Activated naive CD8-positive, alpha-beta T cell treated with anti-CD3 and anti-CD28 coated beads for 36 hours (primary cell): ENCODE data around the gene ARHGAP15. TPM values are rescaled to one million over a fixed set of nuclear protein-coding genes. Genes with fewer than 3 reads are reported as not detected.

ENCODE experiments used
- DNase-seq: peaks from one replicate; pipeline ENCODE4 v3.0.0; 2021
- H3K27ac Mint-ChIP-seq: one replicate; pipeline ENCODE4 v1.8.0; 2022; ENCODE audit warnings: mild to moderate bottlenecking, moderate library complexity, mixed read lengths
- H3K27me3 Mint-ChIP-seq: one replicate; pipeline ENCODE4 v1.8.0; 2022; ENCODE audit warnings: mild to moderate bottlenecking, mixed read lengths
- H3K36me3 Mint-ChIP-seq: one replicate; pipeline ENCODE4 v1.8.0; 2021; ENCODE audit warnings: mild to moderate bottlenecking, mixed read lengths
- H3K4me1 Mint-ChIP-seq: one replicate; pipeline ENCODE4 v1.8.0; 2021; ENCODE audit warnings: mixed read lengths
- H3K4me3 Mint-ChIP-seq: one replicate; pipeline ENCODE4 v1.8.0; 2022; ENCODE audit warnings: mild to moderate bottlenecking, moderate library complexity, mixed read lengths
- H3K9me3 Mint-ChIP-seq: one replicate; pipeline ENCODE4 v1.8.0; 2022; ENCODE audit warnings: mixed read lengths
- total RNA-seq, 2 experiments: library from RNA; stranded (reverse); gene quantifications; one replicate each; pipeline ENCODE4 v1.2.3, GENCODE V29; 2021

Gene ARHGAP15
- total RNA-seq, 2 experiments from 2014 or later: 45.2 to 47.0 TPM

- H3K27ac Mint-ChIP-seq: no peak overlapping the region
- H3K36me3 Mint-ChIP-seq: peaks cover 26% of the 10 kb centered on the region
- DNase-seq: no peak
- H3K4me1 Mint-ChIP-seq: peaks cover 34% of the 10 kb centered on the region
- no peaks in the 10 kb centered on the region for H3K9me3 Mint-ChIP-seq
- H3K4me3 Mint-ChIP-seq: no peak overlapping the region
- H3K27me3 Mint-ChIP-seq: no peaks in the 10 kb centered on the region
Measured at GRCh38 chr2:143280097-143280757, 151.0 kb downstream of the ARHGAP15 start.

DNA sequence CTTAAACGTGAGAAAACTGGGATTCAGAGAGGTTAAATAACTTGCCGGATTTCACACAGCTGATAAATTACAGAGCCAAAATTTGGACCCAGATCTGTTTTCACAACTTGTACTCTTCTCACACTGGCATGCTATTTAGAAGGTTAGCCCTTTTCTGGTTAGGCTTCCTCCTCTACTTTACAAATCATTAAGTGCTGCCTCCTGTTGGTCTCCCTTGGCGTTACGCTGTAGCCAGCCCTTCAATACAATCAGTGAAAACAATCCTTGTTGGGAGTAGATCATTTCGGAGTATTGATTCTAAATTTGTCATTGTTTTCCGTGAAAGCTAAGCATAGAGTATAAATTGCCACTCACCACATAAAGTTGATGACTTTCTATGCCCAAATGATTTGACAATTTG, 153.5 kb downstream of the ARHGAP15 start:
- H3K9me3 Mint-ChIP-seq: no peaks in the 10 kb centered on the region

GRCh38 chr2:143284087-143284675, 155.0 kb downstream of the ARHGAP15 start:
- Mint-ChIP-seq H3K4me1 (peaks cover 19% of the 10 kb centered on the region), H3K36me3 (peaks cover 11% of the 10 kb centered on the region), H3K27ac (peak overlapping the region; percentile 25), H3K4me3 (no peak overlapping the region), H3K9me3 (no peaks in the 10 kb centered on the region), H3K27me3 (no peaks in the 10 kb centered on the region)
- DNase-seq: no peak

More for the DNA sequence above, 153.5 kb downstream of the ARHGAP15 start:
- DNase-seq: no peak
- Mint-ChIP-seq H3K27me3 (no peaks in the 10 kb centered on the region), H3K27ac (no peak overlapping the region), H3K36me3 (peaks cover 13% of the 10 kb centered on the region), H3K4me1 (peaks cover 22% of the 10 kb centered on the region), H3K4me3 (no peak overlapping the region)

DNA sequence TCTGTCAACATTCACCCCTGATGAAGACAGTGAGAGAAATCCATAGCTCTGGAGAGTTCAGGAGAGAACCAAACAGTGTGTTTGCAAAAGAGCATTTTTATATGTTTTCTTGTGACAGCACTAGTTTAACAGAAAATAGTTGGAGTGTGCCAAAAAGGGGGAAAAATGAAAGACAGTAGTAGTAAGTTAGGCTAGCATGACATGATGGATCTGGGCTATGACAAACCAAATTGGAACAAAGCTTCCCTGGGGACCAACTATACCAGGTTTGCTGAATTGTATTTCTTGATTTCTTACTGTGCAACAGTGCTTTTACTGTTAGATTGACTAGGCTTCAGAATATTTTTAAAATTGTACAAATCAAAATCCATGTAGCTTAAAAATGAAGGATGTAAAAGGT, 159.8 kb downstream of the ARHGAP15 start:
- no peak overlapping the region for H3K27ac Mint-ChIP-seq
- no peaks in the 10 kb centered on the region for H3K27me3 Mint-ChIP-seq
- DNase-seq: no peak
- peaks cover 2% of the 10 kb centered on the region for H3K36me3 Mint-ChIP-seq
- H3K4me1 Mint-ChIP-seq: peaks cover 3% of the 10 kb centered on the region
- H3K9me3 Mint-ChIP-seq: no peaks in the 10 kb centered on the region
- H3K4me3 Mint-ChIP-seq: no peak overlapping the region

DNA sequence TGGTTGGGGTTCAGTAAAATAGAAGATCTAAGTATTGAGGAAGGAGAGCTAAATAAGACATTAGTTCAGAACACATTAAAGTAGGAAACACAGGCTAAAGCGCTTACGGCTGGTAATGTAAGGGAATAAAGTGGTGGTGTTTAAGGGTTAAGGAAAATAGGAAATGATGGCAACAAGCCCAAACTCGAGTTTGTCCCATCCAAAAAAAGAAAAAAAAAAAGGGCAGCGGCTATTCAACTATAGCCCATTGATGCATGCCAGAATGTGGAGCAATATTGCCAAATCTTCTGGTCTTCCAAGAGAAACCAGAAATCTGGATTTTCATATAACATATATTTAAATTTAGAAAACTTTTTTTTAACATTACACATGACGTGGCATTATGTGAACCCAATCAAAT, 161.0 kb downstream of the ARHGAP15 start:
- Mint-ChIP-seq H3K27ac (no peak overlapping the region), H3K36me3 (peaks cover 3% of the 10 kb centered on the region), H3K27me3 (no peaks in the 10 kb centered on the region), H3K4me3 (no peak overlapping the region), H3K9me3 (no peaks in the 10 kb centered on the region), H3K4me1 (peaks cover 3% of the 10 kb centered on the region)
- DNase-seq: no peak

- Mint-ChIP-seq H3K36me3 (peaks cover 5% of the 10 kb centered on the region), H3K9me3 (no peaks in the 10 kb centered on the region), H3K27ac (no peak overlapping the region), H3K27me3 (no peaks in the 10 kb centered on the region), H3K4me3 (no peak overlapping the region), H3K4me1 (peaks cover 6% of the 10 kb centered on the region)
- DNase-seq: no peak
Measured at GRCh38 chr2:143294068-143294467, 164.8 kb downstream of the ARHGAP15 start.

- Mint-ChIP-seq H3K4me1 (peaks cover 6% of the 10 kb centered on the region), H3K27me3 (no peaks in the 10 kb centered on the region), H3K9me3 (no peaks in the 10 kb centered on the region), H3K36me3 (peaks cover 5% of the 10 kb centered on the region), H3K4me3 (no peak overlapping the region), H3K27ac (no peak overlapping the region)
- no peak for DNase-seq
Measured at GRCh38 chr2:143296089-143296488, 166.9 kb downstream of the ARHGAP15 start.

DNA sequence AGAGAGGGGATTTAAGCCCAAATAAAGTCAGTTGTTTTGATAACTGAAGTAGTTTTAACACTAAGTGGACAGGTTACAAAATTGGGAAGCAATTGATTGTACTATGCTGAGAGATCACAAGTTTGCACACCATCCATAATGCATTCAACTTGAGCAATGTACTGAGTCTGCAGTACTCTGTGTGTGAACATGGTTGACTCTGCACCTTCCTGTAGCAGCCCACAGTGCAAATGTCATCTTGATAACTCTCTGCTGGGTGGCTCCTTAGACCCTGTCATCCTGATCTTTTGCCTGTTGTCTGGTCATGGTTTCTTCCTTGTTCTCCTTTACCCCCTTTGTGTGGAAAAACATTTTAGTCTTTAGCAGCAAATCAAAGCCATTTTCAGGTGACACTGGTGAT, 168.0 kb downstream of the ARHGAP15 start:
- Mint-ChIP-seq H3K4me3 (no peak overlapping the region), H3K27ac (no peak overlapping the region), H3K36me3 (peaks cover 5% of the 10 kb centered on the region), H3K4me1 (peaks cover 6% of the 10 kb centered on the region), H3K9me3 (no peaks in the 10 kb centered on the region), H3K27me3 (no peaks in the 10 kb centered on the region)
- no peak for DNase-seq

- no peak for DNase-seq
- Mint-ChIP-seq H3K27ac (no peak overlapping the region), H3K36me3 (peaks cover 18% of the 10 kb centered on the region), H3K27me3 (no peaks in the 10 kb centered on the region), H3K4me1 (peaks cover 8% of the 10 kb centered on the region), H3K9me3 (peaks cover 3% of the 10 kb centered on the region), H3K4me3 (no peak overlapping the region)
Measured at GRCh38 chr2:143300536-143300935, 171.3 kb downstream of the ARHGAP15 start.

DNA sequence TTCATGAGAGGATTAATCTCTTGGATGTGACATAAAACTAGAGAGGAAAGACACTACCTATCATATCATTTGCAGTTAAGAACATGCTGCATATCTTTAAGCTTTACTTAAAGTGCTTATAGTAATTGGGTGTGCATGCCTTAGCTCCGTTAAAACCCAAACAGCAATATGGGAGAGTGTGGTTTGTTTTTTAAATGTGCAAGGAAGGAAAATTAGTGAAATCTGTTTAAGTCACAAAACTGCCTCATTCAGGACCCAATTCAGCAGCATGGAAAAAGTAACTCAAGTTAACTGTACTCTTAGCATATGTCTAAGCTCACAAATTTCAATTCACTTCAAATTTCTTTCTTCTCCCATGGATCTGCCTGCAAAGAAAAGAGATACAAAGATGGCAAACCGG, 182.2 kb downstream of the ARHGAP15 start:
- no peaks in the 10 kb centered on the region for H3K9me3 Mint-ChIP-seq
- H3K27me3 Mint-ChIP-seq: no peaks in the 10 kb centered on the region
- DNase-seq: no peak
- no peak overlapping the region for H3K4me3 Mint-ChIP-seq
- no peaks in the 10 kb centered on the region for H3K36me3 Mint-ChIP-seq
- H3K27ac Mint-ChIP-seq: no peak overlapping the region
- H3K4me1 Mint-ChIP-seq: peaks cover 8% of the 10 kb centered on the region

DNA sequence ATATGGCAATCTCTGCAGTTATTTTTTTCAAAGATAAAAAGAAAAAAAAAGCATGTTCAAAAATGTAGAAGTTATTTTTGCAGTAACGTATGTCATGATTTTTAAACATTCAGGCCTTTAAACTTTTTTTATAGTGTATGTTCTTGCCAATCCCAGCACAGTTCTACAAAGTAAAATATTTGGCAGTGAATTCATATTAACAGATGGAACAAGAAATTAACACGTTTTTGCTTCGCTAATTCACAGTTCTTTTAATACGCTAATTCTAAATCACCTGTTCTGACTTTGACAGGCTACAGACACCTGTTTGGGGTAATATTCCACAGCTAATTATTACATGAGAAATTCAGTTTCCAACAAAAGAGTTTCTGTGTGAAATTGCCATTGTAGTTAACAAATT, 183.2 kb downstream of the ARHGAP15 start:
- H3K4me1 Mint-ChIP-seq: peaks cover 8% of the 10 kb centered on the region
- no peak overlapping the region for H3K4me3 Mint-ChIP-seq
- H3K27me3 Mint-ChIP-seq: no peaks in the 10 kb centered on the region

DNA sequence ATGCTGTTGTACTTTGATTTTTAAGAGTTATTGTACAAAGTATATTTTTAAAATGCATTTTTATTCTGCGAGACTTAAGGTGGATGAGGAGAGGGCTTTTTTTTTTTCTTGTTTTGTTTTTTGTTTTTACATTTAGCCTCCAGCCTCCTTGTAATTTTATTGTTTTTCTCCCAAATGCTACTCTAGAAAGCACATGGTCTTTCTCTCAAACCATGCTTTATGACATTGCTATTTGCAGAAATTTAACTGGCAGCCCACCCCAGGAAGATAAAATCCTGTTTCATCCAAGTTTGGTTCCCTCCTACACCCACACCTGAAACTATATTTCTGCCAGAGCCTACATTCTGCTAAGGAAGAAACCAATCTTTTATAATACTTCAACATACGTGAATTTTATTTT, 184.6 kb downstream of the ARHGAP15 start:
- Mint-ChIP-seq H3K9me3 (no peaks in the 10 kb centered on the region), H3K27me3 (no peaks in the 10 kb centered on the region), H3K4me1 (peaks cover 13% of the 10 kb centered on the region), H3K4me3 (no peak overlapping the region), H3K27ac (no peak overlapping the region), H3K36me3 (peaks cover 10% of the 10 kb centered on the region)
- no peak for DNase-seq

More for the DNA sequence above, 183.2 kb downstream of the ARHGAP15 start:
- DNase-seq: no peak
- peaks cover under 1% of the 10 kb centered on the region for H3K36me3 Mint-ChIP-seq
- H3K27ac Mint-ChIP-seq: no peak overlapping the region
- no peaks in the 10 kb centered on the region for H3K9me3 Mint-ChIP-seq

- Mint-ChIP-seq H3K9me3 (peaks cover 6% of the 10 kb centered on the region), H3K4me1 (peaks cover 30% of the 10 kb centered on the region), H3K4me3 (no peak overlapping the region), H3K27me3 (no peaks in the 10 kb centered on the region), H3K27ac (no peak overlapping the region), H3K36me3 (peaks cover 35% of the 10 kb centered on the region)
- no peak for DNase-seq
Measured at GRCh38 chr2:143321994-143322393, 192.8 kb downstream of the ARHGAP15 start.

DNA sequence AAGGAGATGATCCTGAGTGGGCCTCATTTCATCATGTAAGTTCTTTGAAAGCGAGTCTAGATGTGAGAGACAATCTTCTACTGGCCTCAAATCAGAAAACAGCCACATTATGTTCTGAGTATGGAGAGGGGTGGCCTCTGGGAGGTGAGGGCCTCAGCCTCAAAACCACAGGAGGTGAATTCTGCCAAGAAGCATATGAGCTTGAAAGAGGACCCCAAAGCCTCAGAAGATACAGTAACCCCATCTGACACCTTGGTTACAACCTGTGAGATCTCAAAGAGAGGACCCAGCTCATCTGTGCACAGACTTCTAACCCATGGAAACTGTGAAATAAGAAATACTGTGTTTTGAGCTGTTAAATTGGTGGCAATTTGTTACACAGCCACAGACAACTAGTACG, 200.1 kb downstream of the ARHGAP15 start:
- Mint-ChIP-seq H3K27me3 (no peaks in the 10 kb centered on the region), H3K4me1 (peaks cover 54% of the 10 kb centered on the region), H3K36me3 (peaks cover 16% of the 10 kb centered on the region), H3K9me3 (peaks cover 6% of the 10 kb centered on the region), H3K27ac (no peak overlapping the region), H3K4me3 (no peak overlapping the region)
- DNase-seq: peak; percentile 4

DNA sequence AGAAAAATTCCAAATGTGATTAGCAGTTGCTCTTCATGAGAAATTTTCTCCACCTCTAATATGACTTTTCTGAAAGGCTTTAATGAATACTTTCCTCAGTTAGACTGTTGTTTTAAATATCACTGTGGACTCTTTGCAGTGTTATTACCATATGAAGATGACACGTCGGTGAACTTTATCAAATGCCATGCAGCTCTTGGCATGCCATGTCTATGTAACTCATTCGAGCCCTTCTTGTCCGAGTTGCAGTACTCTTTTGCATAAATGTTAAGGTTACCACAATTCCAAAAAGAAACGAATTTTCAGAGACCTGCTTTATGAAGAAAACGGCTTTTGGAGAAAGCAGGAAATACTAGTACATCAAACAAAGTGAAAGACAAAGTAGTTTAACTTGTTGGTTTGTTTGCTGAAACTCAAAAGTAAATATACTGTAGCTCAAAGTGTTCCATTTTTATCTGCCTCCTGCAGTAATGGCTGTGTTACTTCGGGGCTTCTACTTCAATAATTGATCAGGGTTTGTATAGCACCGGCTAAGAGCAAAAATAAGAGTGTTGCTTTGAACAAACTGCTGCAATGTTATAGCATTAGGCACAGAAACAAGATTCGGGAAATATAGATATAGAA, 204.1 kb downstream of the ARHGAP15 start:
- no peaks in the 10 kb centered on the region for H3K9me3 Mint-ChIP-seq
- H3K4me3 Mint-ChIP-seq: no peak overlapping the region
- peaks cover 38% of the 10 kb centered on the region for H3K4me1 Mint-ChIP-seq
- DNase-seq: no peak
- peaks cover 5% of the 10 kb centered on the region for H3K36me3 Mint-ChIP-seq
- no peak overlapping the region for H3K27ac Mint-ChIP-seq
- H3K27me3 Mint-ChIP-seq: no peaks in the 10 kb centered on the region

DNA sequence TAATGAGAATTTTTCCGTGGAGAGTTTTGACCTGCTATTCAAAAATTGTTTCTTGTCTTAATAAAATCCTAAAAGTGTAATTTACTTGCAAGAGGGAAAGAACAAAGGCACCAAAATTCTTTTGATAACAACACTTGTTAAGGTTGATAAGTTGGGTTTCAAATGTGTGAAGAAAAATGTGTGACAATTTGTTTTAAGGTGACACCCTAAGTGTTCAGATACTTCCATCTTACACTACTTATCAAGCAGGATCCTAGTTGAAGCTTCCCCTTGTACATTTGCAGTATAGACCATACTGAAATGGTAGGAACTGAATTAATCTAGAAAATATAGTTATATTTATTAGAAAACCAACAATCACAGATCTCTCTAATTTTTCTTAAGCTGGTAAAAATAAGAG, 204.6 kb downstream of the ARHGAP15 start:
- no peak overlapping the region for H3K27ac Mint-ChIP-seq
- no peak for DNase-seq
- H3K27me3 Mint-ChIP-seq: no peaks in the 10 kb centered on the region
- H3K9me3 Mint-ChIP-seq: no peaks in the 10 kb centered on the region
- H3K4me3 Mint-ChIP-seq: no peak overlapping the region
- H3K4me1 Mint-ChIP-seq: peaks cover 35% of the 10 kb centered on the region
- peaks cover 4% of the 10 kb centered on the region for H3K36me3 Mint-ChIP-seq
